ENCODE results near the gene DDOST.

DDOST gene

GRCh38 chr1:20661207-20662109, at the start of gene DDOST:
Gene DDOST (minus strand): TSS chr1:20661369. CDS start chr1:20661350, 19 bp downstream.
- ChIA-PET CTCF (interaction anchor here (0.6 to 2.7 kb wide), 8 partner anchors 9 to 534 kb away, joined by 3 to 20 read pairs (median 4); partner anchors contain the start of gene PINK1), POLR2A (interaction anchor here (0.9 to 1.2 kb wide), 2 partner anchors 11 to 125 kb away, joined by 4 to 10 read pairs; partner anchors contain the start of gene HP1BP3)
- DNase-seq (ENCODE audit: extremely low spot score) = peak; percentile 99
- TF ChIP-seq CTCF (IDR thresholded peaks at IDR 0.05; ENCODE audit: control extremely low read depth, extremely low read depth, low read depth, missing control alignments) = no peak

GRCh38 chr1:20710469-20711284, 49.5 kb upstream of the DDOST start:
- CTCF ChIA-PET = interaction anchor here (1.0 to 1.7 kb wide), 3 partner anchors 11 to 484 kb away, joined by 3 to 4 read pairs (median 3); no protein-coding TSS in a partner anchor
- POLR2A ChIA-PET = no interaction called here
- no peak for DNase-seq (ENCODE audit: extremely low spot score)
- no peak for TF ChIP-seq CTCF (IDR thresholded peaks at IDR 0.05; ENCODE audit: control extremely low read depth, extremely low read depth, low read depth, missing control alignments)

GRCh38 chr1:20709868-20710267, 48.7 kb upstream of the DDOST start:
- ChIA-PET CTCF (interaction anchor here (1.0 to 1.7 kb wide), 2 partner anchors 10 to 13 kb away, joined by 3 to 4 read pairs; no protein-coding TSS in a partner anchor), POLR2A (no interaction called here)
- no peak for TF ChIP-seq CTCF (IDR thresholded peaks at IDR 0.05; ENCODE audit: control extremely low read depth, extremely low read depth, low read depth, missing control alignments)
- no peak for DNase-seq (ENCODE audit: extremely low spot score)

GRCh38 chr1:20708891-20709290, 47.7 kb upstream of the DDOST start:
- no peak for TF ChIP-seq CTCF (IDR thresholded peaks at IDR 0.05; ENCODE audit: control extremely low read depth, extremely low read depth, low read depth, missing control alignments)
- no peak for DNase-seq (ENCODE audit: extremely low spot score)
- ChIA-PET POLR2A (no interaction called here), CTCF (interaction anchor here (4.7 kb wide), 1 partner anchor 11 kb away, joined by 35 read pairs; no protein-coding TSS in a partner anchor)

DNA sequence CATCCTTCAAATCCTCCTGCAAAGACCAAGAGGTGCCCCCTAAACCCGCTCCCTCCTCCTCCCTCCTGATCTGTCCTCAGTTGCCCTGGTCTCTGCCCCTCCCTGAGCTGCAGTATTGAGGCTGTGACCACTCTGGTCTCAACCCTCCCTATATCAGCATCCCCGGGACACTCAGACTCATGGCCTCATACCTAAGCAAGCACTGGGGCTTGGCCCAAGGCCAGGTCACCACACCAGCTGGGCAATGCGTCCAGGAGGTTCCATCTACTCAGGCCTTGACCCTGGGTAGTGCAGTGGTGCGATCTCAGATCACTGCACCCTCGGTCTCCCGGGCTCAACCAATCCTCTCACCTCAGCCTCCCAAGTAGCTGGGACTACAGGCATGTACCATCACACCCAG, 46.9 kb upstream of the DDOST start:
- DNase-seq (ENCODE audit: extremely low spot score) = no peak
- TF ChIP-seq CTCF (IDR thresholded peaks at IDR 0.05; ENCODE audit: control extremely low read depth, extremely low read depth, low read depth, missing control alignments) = no peak
- CTCF ChIA-PET = interaction anchor here (1.1 to 4.7 kb wide), 2 partner anchors 11 to 487 kb away, joined by 3 to 35 read pairs; no protein-coding TSS in a partner anchor
- POLR2A ChIA-PET = interaction anchor here (0.5 kb wide), 1 partner anchor 79 kb away, joined by 3 read pairs; no protein-coding TSS in a partner anchor

DNA sequence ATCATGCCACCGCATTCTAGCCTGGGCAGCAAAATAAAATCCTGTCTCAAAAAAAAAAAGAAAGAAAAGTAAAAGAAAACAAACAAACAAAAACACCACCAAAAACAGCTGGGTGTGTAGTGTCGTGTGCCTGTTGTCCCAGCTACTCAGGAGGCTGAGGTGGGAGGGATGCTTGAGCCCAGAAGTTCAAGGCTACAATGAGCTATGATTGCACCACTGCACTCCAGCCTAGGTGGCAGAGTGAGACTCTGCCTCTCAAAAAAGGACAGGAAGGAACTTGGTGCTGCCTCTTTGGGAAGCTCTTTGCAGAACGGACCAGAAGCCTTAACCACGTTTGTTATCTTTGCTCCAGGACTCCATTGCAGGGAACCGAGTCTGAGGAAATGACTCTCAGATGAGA, 45.7 kb upstream of the DDOST start:
- no peak for TF ChIP-seq CTCF (IDR thresholded peaks at IDR 0.05; ENCODE audit: control extremely low read depth, extremely low read depth, low read depth, missing control alignments)
- POLR2A ChIA-PET = no interaction called here
- CTCF ChIA-PET = interaction anchor here (0.6 to 4.7 kb wide), 3 partner anchors 9 to 489 kb away, joined by 3 to 35 read pairs (median 4); no protein-coding TSS in a partner anchor
- no peak for DNase-seq (ENCODE audit: extremely low spot score)

All from GM10248 (cell line).